ENCODE measurements around the gene UBR3. TPM values are rescaled to one million over a fixed set of nuclear protein-coding genes. Genes with fewer than 3 reads are reported as not detected.
"Not testable (repeated sequence)": the region's sequence is repeated elsewhere in the genome, so short reads cannot be mapped to it uniquely, and the experiment has no call there.

UBR3 gene
- total RNA-seq, 1 experiment from 2014 or later, result 16.4 TPM

DNA sequence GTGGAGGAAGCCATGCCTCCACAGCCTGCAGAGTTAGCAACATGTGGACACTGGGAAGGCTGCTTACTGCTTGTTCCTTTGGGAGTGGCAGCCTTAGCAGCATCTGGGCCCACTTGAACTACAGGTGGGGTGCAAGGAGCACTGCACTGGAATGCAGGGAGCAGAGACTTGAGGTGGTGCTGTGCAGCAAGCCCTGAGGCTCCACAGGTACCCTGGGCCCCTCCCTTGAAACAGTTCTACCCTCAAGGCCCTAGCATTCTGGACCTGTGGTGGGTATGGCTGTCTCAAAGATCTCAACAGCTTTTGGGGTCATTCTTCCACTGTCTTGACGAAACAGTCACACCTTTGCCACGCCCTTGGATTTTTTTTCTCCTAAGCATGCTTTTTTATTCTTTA lies 13.5 kb downstream of the UBR3 start (continued):
- TF ChIP-seq ZNF416 (CRISPR knock-in tag; IDR thresholded peaks at IDR 0.05) (no peak), TEAD1 (CRISPR knock-in tag; IDR thresholded peaks at IDR 0.05) (no peak)
- TF ChIP-seq, protein P1, sequence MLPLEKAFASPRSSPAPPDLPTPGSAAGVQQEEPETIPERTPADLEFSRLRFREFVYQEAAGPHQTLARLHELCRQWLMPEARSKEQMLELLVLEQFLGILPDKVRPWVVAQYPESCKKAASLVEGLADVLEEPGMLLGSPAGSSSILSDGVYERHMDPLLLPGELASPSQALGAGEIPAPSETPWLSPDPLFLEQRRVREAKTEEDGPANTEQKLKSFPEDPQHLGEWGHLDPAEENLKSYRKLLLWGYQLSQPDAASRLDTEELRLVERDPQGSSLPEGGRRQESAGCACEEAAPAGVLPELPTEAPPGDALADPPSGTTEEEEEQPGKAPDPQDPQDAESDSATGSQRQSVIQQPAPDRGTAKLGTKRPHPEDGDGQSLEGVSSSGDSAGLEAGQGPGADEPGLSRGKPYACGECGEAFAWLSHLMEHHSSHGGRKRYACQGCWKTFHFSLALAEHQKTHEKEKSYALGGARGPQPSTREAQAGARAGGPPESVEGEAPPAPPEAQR (CRISPR knock-in tag; IDR thresholded peaks at IDR 0.05), result no peak
- TF ChIP-seq, protein P2, sequence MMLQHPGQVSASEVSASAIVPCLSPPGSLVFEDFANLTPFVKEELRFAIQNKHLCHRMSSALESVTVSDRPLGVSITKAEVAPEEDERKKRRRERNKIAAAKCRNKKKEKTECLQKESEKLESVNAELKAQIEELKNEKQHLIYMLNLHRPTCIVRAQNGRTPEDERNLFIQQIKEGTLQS (CRISPR knock-in tag; conservative IDR thresholded peaks at IDR 0.05), result no peak
- TF ChIP-seq, protein P3, sequence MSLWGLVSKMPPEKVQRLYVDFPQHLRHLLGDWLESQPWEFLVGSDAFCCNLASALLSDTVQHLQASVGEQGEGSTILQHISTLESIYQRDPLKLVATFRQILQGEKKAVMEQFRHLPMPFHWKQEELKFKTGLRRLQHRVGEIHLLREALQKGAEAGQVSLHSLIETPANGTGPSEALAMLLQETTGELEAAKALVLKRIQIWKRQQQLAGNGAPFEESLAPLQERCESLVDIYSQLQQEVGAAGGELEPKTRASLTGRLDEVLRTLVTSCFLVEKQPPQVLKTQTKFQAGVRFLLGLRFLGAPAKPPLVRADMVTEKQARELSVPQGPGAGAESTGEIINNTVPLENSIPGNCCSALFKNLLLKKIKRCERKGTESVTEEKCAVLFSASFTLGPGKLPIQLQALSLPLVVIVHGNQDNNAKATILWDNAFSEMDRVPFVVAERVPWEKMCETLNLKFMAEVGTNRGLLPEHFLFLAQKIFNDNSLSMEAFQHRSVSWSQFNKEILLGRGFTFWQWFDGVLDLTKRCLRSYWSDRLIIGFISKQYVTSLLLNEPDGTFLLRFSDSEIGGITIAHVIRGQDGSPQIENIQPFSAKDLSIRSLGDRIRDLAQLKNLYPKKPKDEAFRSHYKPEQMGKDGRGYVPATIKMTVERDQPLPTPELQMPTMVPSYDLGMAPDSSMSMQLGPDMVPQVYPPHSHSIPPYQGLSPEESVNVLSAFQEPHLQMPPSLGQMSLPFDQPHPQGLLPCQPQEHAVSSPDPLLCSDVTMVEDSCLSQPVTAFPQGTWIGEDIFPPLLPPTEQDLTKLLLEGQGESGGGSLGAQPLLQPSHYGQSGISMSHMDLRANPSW (CRISPR knock-in tag; conservative IDR thresholded peaks at IDR 0.05; ENCODE audit: low read depth), result no peak

GRCh38 chr2:169841625-169842024 lies 14.4 kb downstream of the UBR3 start:
- H3K27ac Mint-ChIP-seq; CTCF ChIA-PET; H3K27me3 Mint-ChIP-seq (ENCODE audit: low read depth); POLR2A ChIA-PET; ATAC-seq; H3K4me3 Mint-ChIP-seq; H3K4me1 Mint-ChIP-seq; DNase-seq (ENCODE audit: low spot score): not testable (repeated sequence)
- H3K36me3 Mint-ChIP-seq, result peaks cover 24% of the 10 kb centered on the region
- H3K9me3 Mint-ChIP-seq, result peaks cover 24% of the 10 kb centered on the region

- ChIA-PET POLR2A (no interaction called here), CTCF (interaction anchor here (0.7 to 1.2 kb wide), 3 partner anchors 21 to 462 kb away, joined by 3 to 5 read pairs (median 4); partner anchors contain the start of gene METTL5)
- no peak overlapping the region for H3K27ac Mint-ChIP-seq
- H3K27me3 Mint-ChIP-seq (ENCODE audit: low read depth), result no peaks in the 10 kb centered on the region
- peaks cover 18% of the 10 kb centered on the region for H3K9me3 Mint-ChIP-seq
- DNase-seq (ENCODE audit: low spot score) (no peak), ATAC-seq (no peak)
- peaks cover 20% of the 10 kb centered on the region for H3K36me3 Mint-ChIP-seq
- peaks cover 9% of the 10 kb centered on the region for H3K4me1 Mint-ChIP-seq
- H3K4me3 Mint-ChIP-seq, result no peak overlapping the region
- TF ChIP-seq TEAD4 (CRISPR knock-in tag; IDR thresholded peaks at IDR 0.05) (no peak), ZBTB21 (CRISPR knock-in tag; IDR thresholded peaks at IDR 0.05; ENCODE audit: borderline replicate concordance) (no peak), RELA (CRISPR knock-in tag; IDR thresholded peaks at IDR 0.05; ENCODE audit: borderline replicate concordance) (no peak), MYBL2 (CRISPR knock-in tag; IDR thresholded peaks at IDR 0.05) (no peak), CDX4 (CRISPR knock-in tag; IDR thresholded peaks at IDR 0.05; ENCODE audit: borderline replicate concordance) (no peak), NR1H2 (CRISPR knock-in tag; IDR thresholded peaks at IDR 0.05) (no peak), ZNF138 (CRISPR knock-in tag; conservative IDR thresholded peaks at IDR 0.05) (no peak), ZNF263 (CRISPR knock-in tag; IDR thresholded peaks at IDR 0.05; ENCODE audit: low read depth) (no peak), EMX1 (CRISPR knock-in tag; IDR thresholded peaks at IDR 0.05) (no peak), TEAD1 (CRISPR knock-in tag; IDR thresholded peaks at IDR 0.05) (no peak), FOXP1 (CRISPR knock-in tag; IDR thresholded peaks at IDR 0.05; ENCODE audit: borderline replicate concordance) (no peak), JUN (CRISPR knock-in tag; IDR thresholded peaks at IDR 0.05) (no peak), E2F1 (CRISPR knock-in tag; IDR thresholded peaks at IDR 0.05) (no peak)
- TF ChIP-seq, protein P3 (CRISPR knock-in tag; conservative IDR thresholded peaks at IDR 0.05; ENCODE audit: low read depth), result no peak
- TF ChIP-seq, protein P4, sequence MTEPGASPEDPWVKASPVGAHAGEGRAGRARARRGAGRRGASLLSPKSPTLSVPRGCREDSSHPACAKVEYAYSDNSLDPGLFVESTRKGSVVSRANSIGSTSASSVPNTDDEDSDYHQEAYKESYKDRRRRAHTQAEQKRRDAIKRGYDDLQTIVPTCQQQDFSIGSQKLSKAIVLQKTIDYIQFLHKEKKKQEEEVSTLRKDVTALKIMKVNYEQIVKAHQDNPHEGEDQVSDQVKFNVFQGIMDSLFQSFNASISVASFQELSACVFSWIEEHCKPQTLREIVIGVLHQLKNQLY (CRISPR knock-in tag; IDR thresholded peaks at IDR 0.05), result no peak
- TF ChIP-seq, protein P5, sequence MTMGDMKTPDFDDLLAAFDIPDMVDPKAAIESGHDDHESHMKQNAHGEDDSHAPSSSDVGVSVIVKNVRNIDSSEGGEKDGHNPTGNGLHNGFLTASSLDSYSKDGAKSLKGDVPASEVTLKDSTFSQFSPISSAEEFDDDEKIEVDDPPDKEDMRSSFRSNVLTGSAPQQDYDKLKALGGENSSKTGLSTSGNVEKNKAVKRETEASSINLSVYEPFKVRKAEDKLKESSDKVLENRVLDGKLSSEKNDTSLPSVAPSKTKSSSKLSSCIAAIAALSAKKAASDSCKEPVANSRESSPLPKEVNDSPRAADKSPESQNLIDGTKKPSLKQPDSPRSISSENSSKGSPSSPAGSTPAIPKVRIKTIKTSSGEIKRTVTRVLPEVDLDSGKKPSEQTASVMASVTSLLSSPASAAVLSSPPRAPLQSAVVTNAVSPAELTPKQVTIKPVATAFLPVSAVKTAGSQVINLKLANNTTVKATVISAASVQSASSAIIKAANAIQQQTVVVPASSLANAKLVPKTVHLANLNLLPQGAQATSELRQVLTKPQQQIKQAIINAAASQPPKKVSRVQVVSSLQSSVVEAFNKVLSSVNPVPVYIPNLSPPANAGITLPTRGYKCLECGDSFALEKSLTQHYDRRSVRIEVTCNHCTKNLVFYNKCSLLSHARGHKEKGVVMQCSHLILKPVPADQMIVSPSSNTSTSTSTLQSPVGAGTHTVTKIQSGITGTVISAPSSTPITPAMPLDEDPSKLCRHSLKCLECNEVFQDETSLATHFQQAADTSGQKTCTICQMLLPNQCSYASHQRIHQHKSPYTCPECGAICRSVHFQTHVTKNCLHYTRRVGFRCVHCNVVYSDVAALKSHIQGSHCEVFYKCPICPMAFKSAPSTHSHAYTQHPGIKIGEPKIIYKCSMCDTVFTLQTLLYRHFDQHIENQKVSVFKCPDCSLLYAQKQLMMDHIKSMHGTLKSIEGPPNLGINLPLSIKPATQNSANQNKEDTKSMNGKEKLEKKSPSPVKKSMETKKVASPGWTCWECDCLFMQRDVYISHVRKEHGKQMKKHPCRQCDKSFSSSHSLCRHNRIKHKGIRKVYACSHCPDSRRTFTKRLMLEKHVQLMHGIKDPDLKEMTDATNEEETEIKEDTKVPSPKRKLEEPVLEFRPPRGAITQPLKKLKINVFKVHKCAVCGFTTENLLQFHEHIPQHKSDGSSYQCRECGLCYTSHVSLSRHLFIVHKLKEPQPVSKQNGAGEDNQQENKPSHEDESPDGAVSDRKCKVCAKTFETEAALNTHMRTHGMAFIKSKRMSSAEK (CRISPR knock-in tag; IDR thresholded peaks at IDR 0.05; ENCODE audit: borderline replicate concordance), result no peak
Observed at GRCh38 chr2:169845016-169845415, 17.8 kb downstream of the UBR3 start.

All from WTC11 (cell line).